Measurements from ENCODE around the gene EXOSC5. TPM values are rescaled to one million over a fixed set of nuclear protein-coding genes. Genes with fewer than 3 reads are reported as not detected.
A peak's percentile ranks its signal among the peaks of the same experiment; 100 is the strongest.
"Not testable (repeated sequence)": the region's sequence is repeated elsewhere in the genome, so short reads cannot be mapped to it uniquely, and the experiment has no call there.

EXOSC5 gene
- total RNA-seq, 2 experiments from 2014 or later: 24.4 to 36.0 TPM

GRCh38 chr19:41391618-41392017 lies 5.5 kb downstream of the EXOSC5 start:
- H3K9me3 Mint-ChIP-seq (ENCODE audit: low read depth): no peaks in the 10 kb centered on the region
- no peak overlapping the region for H3K27ac Mint-ChIP-seq
- DNase-seq: no peak
- no peak overlapping the region for H3K4me3 Mint-ChIP-seq
- H3K4me1 Mint-ChIP-seq: peaks cover 14% of the 10 kb centered on the region
- H3K36me3 Mint-ChIP-seq: peaks cover 9% of the 10 kb centered on the region
- CTCF ChIA-PET: no interaction called here
- no peaks in the 10 kb centered on the region for H3K27me3 Mint-ChIP-seq
- ATAC-seq: no peak

- CTCF ChIA-PET: no interaction called here
- no peaks in the 10 kb centered on the region for H3K9me3 Mint-ChIP-seq (ENCODE audit: low read depth)
- peaks cover 8% of the 10 kb centered on the region for H3K36me3 Mint-ChIP-seq
- no peak overlapping the region for H3K4me3 Mint-ChIP-seq
- DNase-seq (no peak), ATAC-seq (no peak)
- H3K27ac Mint-ChIP-seq: no peak overlapping the region
- H3K4me1 Mint-ChIP-seq: no peaks in the 10 kb centered on the region
- H3K27me3 Mint-ChIP-seq: no peaks in the 10 kb centered on the region
These were observed 10.7 kb downstream of the EXOSC5 start for GRCh38 chr19:41386442-41386841.

- Mint-ChIP-seq H3K9me3 (ENCODE audit: low read depth) (no peaks in the 10 kb centered on the region), H3K4me1 (no peaks in the 10 kb centered on the region), H3K27ac (no peak overlapping the region), H3K36me3 (peaks cover 1% of the 10 kb centered on the region), H3K27me3 (no peaks in the 10 kb centered on the region), H3K4me3 (no peak overlapping the region)
- no peak for DNase-seq
- CTCF ChIA-PET: interaction anchor here (1.4 kb wide), 1 partner anchor 180 kb away, joined by 4 read pairs; no protein-coding TSS in a partner anchor
- ATAC-seq: no peak
These were observed 12.8 kb downstream of the EXOSC5 start for GRCh38 chr19:41384351-41384750.

GRCh38 chr19:41381536-41381935 lies 15.6 kb downstream of the EXOSC5 start:
- H3K4me3 Mint-ChIP-seq; H3K27ac Mint-ChIP-seq; CTCF ChIA-PET; H3K36me3 Mint-ChIP-seq; H3K27me3 Mint-ChIP-seq; DNase-seq; H3K9me3 Mint-ChIP-seq (ENCODE audit: low read depth); H3K4me1 Mint-ChIP-seq; ATAC-seq: not testable (repeated sequence)

GRCh38 chr19:41377977-41378709 lies 19.0 kb downstream of the EXOSC5 start:
- H3K9me3 Mint-ChIP-seq (ENCODE audit: low read depth): no peaks in the 10 kb centered on the region
- no peak overlapping the region for H3K4me3 Mint-ChIP-seq
- CTCF ChIA-PET: interaction anchor here (0.7 to 0.9 kb wide), 2 partner anchors 61 to 252 kb away, joined by 3 read pairs; partner anchors contain the start of gene DMAC2
- peak; percentile 39 for ATAC-seq
- peaks cover 11% of the 10 kb centered on the region for H3K4me1 Mint-ChIP-seq
- no peak overlapping the region for H3K27ac Mint-ChIP-seq
- peaks cover 3% of the 10 kb centered on the region for H3K36me3 Mint-ChIP-seq
- H3K27me3 Mint-ChIP-seq: no peaks in the 10 kb centered on the region
- DNase-seq: no peak

- Mint-ChIP-seq H3K4me1 (peaks cover 11% of the 10 kb centered on the region), H3K27ac (no peak overlapping the region), H3K36me3 (peaks cover 3% of the 10 kb centered on the region), H3K4me3 (peak overlapping the region; percentile 37), H3K9me3 (ENCODE audit: low read depth) (no peaks in the 10 kb centered on the region), H3K27me3 (no peaks in the 10 kb centered on the region)
- ATAC-seq (peak; percentile 28), DNase-seq (no peak)
- CTCF ChIA-PET: interaction anchor here (0.7 kb wide), 1 partner anchor 16 kb away, joined by 3 read pairs; no protein-coding TSS in a partner anchor
These were observed 20.2 kb downstream of the EXOSC5 start for GRCh38 chr19:41376998-41377365.

- Mint-ChIP-seq H3K9me3 (ENCODE audit: low read depth) (no peaks in the 10 kb centered on the region), H3K4me3 (peak within 1 kb of the TSS; percentile 51), H3K27ac (no peak within 1 kb of the TSS), H3K4me1 (peaks cover 11% of the 10 kb centered on the region), H3K27me3 (no peaks in the 10 kb centered on the region), H3K36me3 (peaks cover 3% of the 10 kb centered on the region)
- ATAC-seq (peak; percentile 47), DNase-seq (no peak)
- CTCF ChIA-PET: no interaction called here
These were observed 20.7 kb downstream of the EXOSC5 start, which contains the start of gene TMEM91 for GRCh38 chr19:41376241-41376997. TSS of gene TMEM91 (plus strand) at chr19:41376533. CDS start at chr19:41378310, 1,777 bp downstream.

- H3K27me3 Mint-ChIP-seq: no peaks in the 10 kb centered on the region
- H3K27ac Mint-ChIP-seq: no peak overlapping the region
- CTCF ChIA-PET: no interaction called here
- H3K9me3 Mint-ChIP-seq (ENCODE audit: low read depth): no peaks in the 10 kb centered on the region
- ATAC-seq (no peak), DNase-seq (no peak)
- peaks cover 11% of the 10 kb centered on the region for H3K4me1 Mint-ChIP-seq
- H3K4me3 Mint-ChIP-seq: no peak overlapping the region
- H3K36me3 Mint-ChIP-seq: peaks cover 3% of the 10 kb centered on the region
These were observed 23.2 kb downstream of the EXOSC5 start for GRCh38 chr19:41373993-41374392.

GRCh38 chr19:41372501-41372900 lies 24.7 kb downstream of the EXOSC5 start:
- H3K27ac Mint-ChIP-seq: no peak overlapping the region
- H3K9me3 Mint-ChIP-seq (ENCODE audit: low read depth): no peaks in the 10 kb centered on the region
- H3K4me1 Mint-ChIP-seq: peaks cover 14% of the 10 kb centered on the region
- ATAC-seq (no peak), DNase-seq (no peak)
- H3K36me3 Mint-ChIP-seq: peaks cover 3% of the 10 kb centered on the region
- H3K4me3 Mint-ChIP-seq: no peak overlapping the region
- CTCF ChIA-PET: interaction anchor here (0.9 kb wide), 2 partner anchors 9 to 225 kb away, joined by 3 read pairs; partner anchors contain the start of gene B9D2
- no peaks in the 10 kb centered on the region for H3K27me3 Mint-ChIP-seq

- Mint-ChIP-seq H3K4me1 (peaks cover 9% of the 10 kb centered on the region), H3K4me3 (no peak overlapping the region), H3K9me3 (ENCODE audit: low read depth) (no peaks in the 10 kb centered on the region), H3K36me3 (peaks cover 3% of the 10 kb centered on the region), H3K27me3 (no peaks in the 10 kb centered on the region), H3K27ac (no peak overlapping the region)
- ATAC-seq (no peak), DNase-seq (no peak)
- CTCF ChIA-PET: interaction anchor here (0.6 kb wide), 1 partner anchor 490 kb away, joined by 4 read pairs; no protein-coding TSS in a partner anchor
These were observed 25.6 kb downstream of the EXOSC5 start for GRCh38 chr19:41371541-41371940.

GRCh38 chr19:41371119-41371518 lies 26.0 kb downstream of the EXOSC5 start:
- H3K27me3 Mint-ChIP-seq; DNase-seq; H3K36me3 Mint-ChIP-seq; ATAC-seq; H3K9me3 Mint-ChIP-seq (ENCODE audit: low read depth); H3K4me1 Mint-ChIP-seq; H3K27ac Mint-ChIP-seq; CTCF ChIA-PET; H3K4me3 Mint-ChIP-seq: not testable (repeated sequence)

- Mint-ChIP-seq H3K4me3 (no peak overlapping the region), H3K27ac (no peak overlapping the region), H3K4me1 (peaks cover 10% of the 10 kb centered on the region), H3K9me3 (ENCODE audit: low read depth) (no peaks in the 10 kb centered on the region), H3K27me3 (no peaks in the 10 kb centered on the region), H3K36me3 (no peaks in the 10 kb centered on the region)
- CTCF ChIA-PET: interaction anchor here (1.1 to 2.1 kb wide), 2 partner anchors 12 to 70 kb away, joined by 3 to 5 read pairs; partner anchors contain the start of gene DMAC2
- no peak for DNase-seq
- ATAC-seq: no peak
These were observed 27.4 kb downstream of the EXOSC5 start for GRCh38 chr19:41369769-41370168.

GRCh38 chr19:41367848-41368301 lies 29.3 kb downstream of the EXOSC5 start:
- ATAC-seq (no peak), DNase-seq (no peak)
- H3K27ac Mint-ChIP-seq: no peak overlapping the region
- H3K4me1 Mint-ChIP-seq: peaks cover 22% of the 10 kb centered on the region
- no peak overlapping the region for H3K4me3 Mint-ChIP-seq
- CTCF ChIA-PET: no interaction called here
- peaks cover 2% of the 10 kb centered on the region for H3K36me3 Mint-ChIP-seq
- no peaks in the 10 kb centered on the region for H3K27me3 Mint-ChIP-seq
- H3K9me3 Mint-ChIP-seq (ENCODE audit: low read depth): no peaks in the 10 kb centered on the region
